SK-N-SH treated with all-trans-retinoic acid at 6 μM for 48 hours (cell line): Measurements from ENCODE around the gene TNFRSF25.

Experiments used
- ATAC-seq: fragments of 200-7000 bp; cut with Tn5 transposase; 3 replicates; pipeline ENCODE4 v1.9.1; 2020; ENCODE audit warnings: mild to moderate bottlenecking, moderate library complexity
- ARNTL ChIP-seq: fragments of 450-650 bp; formaldehyde crosslinking; IDR thresholded peaks from 2 replicates; pipeline ENCODE4 v1.5.0; 2020; ENCODE audit warnings: low read depth, mild to moderate bottlenecking, moderate library complexity, borderline replicate concordance
- BACH2 ChIP-seq: fragments of 250-450 bp; sonication (Bioruptor Pico); IDR thresholded peaks from 2 replicates; pipeline ENCODE4 v1.9.0; 2021; ENCODE audit warnings: mild to moderate bottlenecking, borderline replicate concordance
- CSDC2 ChIP-seq: fragments of 250-450 bp; sonication (Bioruptor Pico); IDR thresholded peaks from 2 replicates; pipeline ENCODE4 v1.5.0; 2020; ENCODE audit warnings: mild to moderate bottlenecking, moderate library complexity
- ESRRG ChIP-seq: fragments of 250-450 bp; sonication (Bioruptor Pico); IDR thresholded peaks from 2 replicates; pipeline ENCODE4 v1.6.1; 2021; ENCODE audit warnings: mild to moderate bottlenecking
- ISL1 ChIP-seq: fragments of 250-450 bp; sonication (Bioruptor Pico); IDR thresholded peaks from 2 replicates; pipeline ENCODE4 v2.1.2; 2022; ENCODE audit warnings: mild to moderate bottlenecking, moderate library complexity
- OSR1 ChIP-seq: fragments of 250-450 bp; sonication (Bioruptor Pico); IDR thresholded peaks from 2 replicates; pipeline ENCODE4 v1.8.0; 2022; ENCODE audit warnings: moderate library complexity, mild to moderate bottlenecking, inconsistent platforms
- PPARA ChIP-seq: fragments of 250-450 bp; sonication (Bioruptor Pico); IDR thresholded peaks from 2 replicates; pipeline ENCODE4 v1.5.0; 2020; ENCODE audit warnings: mild to moderate bottlenecking, borderline replicate concordance
- RARB ChIP-seq: fragments of 250-450 bp; sonication (Bioruptor Pico); IDR thresholded peaks from 2 replicates; pipeline ENCODE4 v1.8.0; 2021; ENCODE audit warnings: mild to moderate bottlenecking, moderate library complexity
- SNAI2 ChIP-seq: fragments of 250-450 bp; sonication (Bioruptor Pico); IDR thresholded peaks from 2 replicates; pipeline ENCODE4 v1.5.0; 2020; ENCODE audit warnings: mild to moderate bottlenecking, moderate library complexity
- TCF4 ChIP-seq: fragments of 250-450 bp; sonication (Bioruptor Pico); IDR thresholded peaks from 2 replicates; pipeline ENCODE4 v1.8.0; 2021; ENCODE audit warnings: mild to moderate bottlenecking, moderate library complexity, borderline replicate concordance
- TOX ChIP-seq: fragments of 250-450 bp; sonication (Bioruptor Pico); IDR thresholded peaks from 2 replicates; pipeline ENCODE4 v1.8.0; 2021; ENCODE audit warnings: mild to moderate bottlenecking, moderate library complexity, borderline replicate concordance
- ZC3H10 ChIP-seq: fragments of 250-450 bp; sonication (Bioruptor Pico); IDR thresholded peaks from 2 replicates; pipeline ENCODE4 v1.5.1; 2021; ENCODE audit warnings: mild to moderate bottlenecking, moderate library complexity
- ZFP3 ChIP-seq: fragments of 250-450 bp; sonication (Bioruptor Pico); IDR thresholded peaks from 2 replicates; pipeline ENCODE4 v1.5.0; 2020; ENCODE audit warnings: mild to moderate bottlenecking, moderate library complexity
- ZFP30 ChIP-seq: fragments of 450-650 bp; formaldehyde crosslinking; IDR thresholded peaks from 2 replicates; pipeline ENCODE4 v1.5.0; 2022; ENCODE audit warnings: mild to moderate bottlenecking, moderate library complexity
- ZNF565 ChIP-seq: fragments of 450-650 bp; formaldehyde crosslinking; conservative IDR thresholded peaks from 2 replicates; pipeline ENCODE4 v1.5.0; 2020; ENCODE audit warnings: low read depth, mild to moderate bottlenecking, moderate library complexity
- ZNF70 ChIP-seq: fragments of 450-650 bp; formaldehyde crosslinking; IDR thresholded peaks from 2 replicates; pipeline ENCODE4 v1.5.0; 2020; ENCODE audit warnings: mild to moderate bottlenecking, moderate library complexity
- ZNF8 ChIP-seq: fragments of 450-650 bp; formaldehyde crosslinking; IDR thresholded peaks from 2 replicates; pipeline ENCODE4 v1.5.0; 2020; ENCODE audit warnings: mild to moderate bottlenecking, moderate library complexity
- TF ChIP-seq, protein P1 (sequence below): fragments of 250-450 bp; sonication (Bioruptor Pico); IDR thresholded peaks from 2 replicates; pipeline ENCODE4 v1.8.0; 2020; ENCODE audit warnings: mild to moderate bottlenecking, moderate library complexity, borderline replicate concordance
- TF ChIP-seq, protein P2 (sequence below): fragments of 250-450 bp; sonication (Bioruptor Pico); IDR thresholded peaks from 2 replicates; pipeline ENCODE4 v1.5.1; 2021; ENCODE audit warnings: mild to moderate bottlenecking, moderate library complexity
- TF ChIP-seq, protein P3 (sequence below): fragments of 250-450 bp; sonication (Bioruptor Pico); IDR thresholded peaks from 2 replicates; pipeline ENCODE4 v1.5.1; 2020; ENCODE audit warnings: low read depth, mild to moderate bottlenecking, moderate library complexity

The TNFRSF25 gene

DNA sequence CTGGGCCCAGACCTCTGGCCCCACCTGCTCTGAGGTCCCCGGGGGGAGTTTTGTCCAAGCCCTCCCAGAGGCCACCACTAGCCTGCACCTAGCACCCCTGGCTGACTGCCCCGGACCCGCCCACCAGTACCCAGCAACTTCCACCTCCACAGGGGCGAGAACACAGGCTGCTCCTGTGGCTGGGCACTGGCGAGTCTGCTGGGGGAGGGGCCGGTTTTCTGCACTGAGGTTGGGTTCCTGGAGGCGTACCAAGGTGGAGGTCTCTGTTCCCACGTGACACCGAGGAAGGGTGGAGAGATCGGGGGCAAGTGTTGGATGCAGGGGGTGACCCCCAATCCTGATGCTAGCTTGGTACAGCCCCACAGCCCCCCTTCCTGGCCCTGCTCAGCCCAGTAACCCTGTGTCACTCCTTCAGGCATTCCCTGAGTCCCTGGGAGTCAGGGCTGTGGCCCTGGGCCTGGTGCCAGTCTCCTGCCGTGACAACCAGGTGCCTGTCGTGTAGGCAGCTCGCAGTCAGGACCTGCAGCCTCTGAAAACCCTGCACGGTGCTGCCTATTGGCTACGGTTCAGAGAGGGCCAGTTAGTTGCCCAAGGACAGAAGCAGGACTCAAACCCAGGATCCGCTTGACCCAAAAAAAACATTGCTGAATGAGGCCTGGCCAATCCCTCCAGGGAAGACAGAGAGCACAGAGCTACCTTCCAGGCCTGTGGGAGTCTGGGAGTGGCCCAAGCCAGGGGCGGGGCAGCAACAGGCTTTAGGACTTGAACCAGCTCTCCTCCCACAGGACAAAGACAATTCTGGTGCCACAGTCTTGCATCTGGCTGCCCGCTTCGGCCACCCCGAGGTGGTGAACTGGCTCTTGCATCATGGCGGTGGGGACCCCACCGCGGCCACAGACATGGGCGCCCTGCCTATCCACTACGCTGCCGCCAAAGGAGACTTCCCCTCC lies 38.3 kb downstream of the TNFRSF25 start:
- no peak for ATAC-seq
- no peak for TF ChIP-seq ISL1 (CRISPR knock-in tag)
- no peak for TF ChIP-seq ZFP30 (CRISPR knock-in tag)
- no peak for TF ChIP-seq TCF4 (CRISPR knock-in tag)
- TF ChIP-seq ZNF8 (CRISPR knock-in tag), result no peak
- no peak for TF ChIP-seq ARNTL (CRISPR knock-in tag)
- no peak for TF ChIP-seq OSR1 (CRISPR knock-in tag)
- TF ChIP-seq, protein P1, sequence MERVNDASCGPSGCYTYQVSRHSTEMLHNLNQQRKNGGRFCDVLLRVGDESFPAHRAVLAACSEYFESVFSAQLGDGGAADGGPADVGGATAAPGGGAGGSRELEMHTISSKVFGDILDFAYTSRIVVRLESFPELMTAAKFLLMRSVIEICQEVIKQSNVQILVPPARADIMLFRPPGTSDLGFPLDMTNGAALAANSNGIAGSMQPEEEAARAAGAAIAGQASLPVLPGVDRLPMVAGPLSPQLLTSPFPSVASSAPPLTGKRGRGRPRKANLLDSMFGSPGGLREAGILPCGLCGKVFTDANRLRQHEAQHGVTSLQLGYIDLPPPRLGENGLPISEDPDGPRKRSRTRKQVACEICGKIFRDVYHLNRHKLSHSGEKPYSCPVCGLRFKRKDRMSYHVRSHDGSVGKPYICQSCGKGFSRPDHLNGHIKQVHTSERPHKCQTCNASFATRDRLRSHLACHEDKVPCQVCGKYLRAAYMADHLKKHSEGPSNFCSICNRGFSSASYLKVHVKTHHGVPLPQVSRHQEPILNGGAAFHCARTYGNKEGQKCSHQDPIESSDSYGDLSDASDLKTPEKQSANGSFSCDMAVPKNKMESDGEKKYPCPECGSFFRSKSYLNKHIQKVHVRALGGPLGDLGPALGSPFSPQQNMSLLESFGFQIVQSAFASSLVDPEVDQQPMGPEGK, result no peak
- no peak for TF ChIP-seq CSDC2
- TF ChIP-seq ZNF70 (CRISPR knock-in tag), result no peak
- no peak for TF ChIP-seq BACH2
- no peak for TF ChIP-seq ZNF565 (CRISPR knock-in tag)
- TF ChIP-seq, protein P2, sequence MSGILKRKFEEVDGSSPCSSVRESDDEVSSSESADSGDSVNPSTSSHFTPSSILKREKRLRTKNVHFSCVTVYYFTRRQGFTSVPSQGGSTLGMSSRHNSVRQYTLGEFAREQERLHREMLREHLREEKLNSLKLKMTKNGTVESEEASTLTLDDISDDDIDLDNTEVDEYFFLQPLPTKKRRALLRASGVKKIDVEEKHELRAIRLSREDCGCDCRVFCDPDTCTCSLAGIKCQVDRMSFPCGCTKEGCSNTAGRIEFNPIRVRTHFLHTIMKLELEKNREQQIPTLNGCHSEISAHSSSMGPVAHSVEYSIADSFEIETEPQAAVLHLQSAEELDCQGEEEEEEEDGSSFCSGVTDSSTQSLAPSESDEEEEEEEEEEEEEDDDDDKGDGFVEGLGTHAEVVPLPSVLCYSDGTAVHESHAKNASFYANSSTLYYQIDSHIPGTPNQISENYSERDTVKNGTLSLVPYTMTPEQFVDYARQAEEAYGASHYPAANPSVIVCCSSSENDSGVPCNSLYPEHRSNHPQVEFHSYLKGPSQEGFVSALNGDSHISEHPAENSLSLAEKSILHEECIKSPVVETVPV (CRISPR knock-in tag), result no peak
- no peak for TF ChIP-seq PPARA
- no peak for TF ChIP-seq ZC3H10 (CRISPR knock-in tag)
- TF ChIP-seq TOX (CRISPR knock-in tag), result no peak
- no peak for TF ChIP-seq RARB
- TF ChIP-seq ESRRG (CRISPR knock-in tag), result no peak
- TF ChIP-seq SNAI2 (CRISPR knock-in tag), result no peak
- no peak for TF ChIP-seq ZFP3 (CRISPR knock-in tag)
- TF ChIP-seq, protein P3, sequence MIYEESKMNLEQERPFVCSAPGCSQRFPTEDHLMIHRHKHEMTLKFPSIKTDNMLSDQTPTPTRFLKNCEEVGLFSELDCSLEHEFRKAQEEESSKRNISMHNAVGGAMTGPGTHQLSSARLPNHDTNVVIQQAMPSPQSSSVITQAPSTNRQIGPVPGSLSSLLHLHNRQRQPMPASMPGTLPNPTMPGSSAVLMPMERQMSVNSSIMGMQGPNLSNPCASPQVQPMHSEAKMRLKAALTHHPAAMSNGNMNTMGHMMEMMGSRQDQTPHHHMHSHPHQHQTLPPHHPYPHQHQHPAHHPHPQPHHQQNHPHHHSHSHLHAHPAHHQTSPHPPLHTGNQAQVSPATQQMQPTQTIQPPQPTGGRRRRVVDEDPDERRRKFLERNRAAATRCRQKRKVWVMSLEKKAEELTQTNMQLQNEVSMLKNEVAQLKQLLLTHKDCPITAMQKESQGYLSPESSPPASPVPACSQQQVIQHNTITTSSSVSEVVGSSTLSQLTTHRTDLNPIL (CRISPR knock-in tag), result no peak

DNA sequence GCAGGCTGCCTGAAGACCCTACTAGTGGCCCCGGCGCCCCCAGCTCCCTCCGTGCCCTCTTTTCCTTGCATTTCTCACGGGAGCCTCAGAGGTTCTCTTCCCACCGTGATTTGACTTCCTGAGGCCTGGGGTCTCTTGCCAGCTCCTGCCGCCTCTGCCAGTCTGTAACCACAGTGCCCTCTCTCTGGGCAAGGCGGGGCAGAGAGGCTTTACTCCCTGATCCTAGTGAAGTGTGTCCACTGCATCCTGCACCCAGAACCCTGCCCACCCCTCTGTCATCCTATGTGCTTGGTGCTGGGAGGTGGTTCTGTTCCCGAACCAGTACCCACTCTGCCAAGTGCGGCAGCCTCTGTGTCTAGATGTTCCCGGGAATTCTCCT lies 39.0 kb downstream of the TNFRSF25 start:
- no peak for ATAC-seq
- TF ChIP-seq ZFP30 (CRISPR knock-in tag) (no peak), PPARA (no peak), ZFP3 (CRISPR knock-in tag) (no peak), CSDC2 (no peak), SNAI2 (CRISPR knock-in tag) (no peak), TCF4 (CRISPR knock-in tag) (no peak), BACH2 (no peak), OSR1 (CRISPR knock-in tag) (no peak)

DNA sequence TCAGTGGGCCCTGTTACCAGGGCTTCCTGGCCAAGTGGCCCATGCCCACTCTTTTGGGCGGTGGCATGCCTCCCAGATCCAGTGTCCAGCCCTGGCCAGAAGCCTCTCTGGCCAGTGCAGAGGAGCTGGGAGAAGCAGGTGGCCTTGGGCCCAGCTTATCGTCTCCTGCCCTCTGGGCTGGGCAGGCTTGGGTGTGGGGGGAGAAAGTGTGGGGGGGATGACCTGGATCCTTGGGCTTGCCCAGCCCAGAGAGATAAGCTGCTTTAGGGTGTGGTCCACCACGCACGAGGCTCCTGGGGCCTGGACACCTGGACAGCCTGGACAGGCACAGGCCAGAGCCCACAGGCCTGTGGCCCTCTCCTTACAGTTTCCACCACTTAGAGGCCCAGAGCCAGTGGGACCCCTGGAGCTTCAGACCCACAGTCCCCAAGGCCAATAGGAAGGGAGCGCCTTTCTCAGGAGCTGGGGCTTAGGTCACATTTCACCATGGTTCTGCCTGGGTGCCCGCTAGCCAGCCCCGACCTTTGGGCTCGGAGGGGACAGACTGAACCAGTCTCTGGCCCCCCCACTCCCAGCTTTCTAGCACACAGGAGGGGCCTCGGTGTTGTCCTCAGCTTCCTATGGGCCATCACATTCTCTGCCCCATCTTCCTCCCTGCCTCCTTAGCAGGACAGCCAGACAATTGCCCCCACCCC lies 39.5 kb downstream of the TNFRSF25 start:
- ATAC-seq, result no peak
- no peak for TF ChIP-seq OSR1 (CRISPR knock-in tag)
- TF ChIP-seq, all 23 proteins: peak for 0

DNA sequence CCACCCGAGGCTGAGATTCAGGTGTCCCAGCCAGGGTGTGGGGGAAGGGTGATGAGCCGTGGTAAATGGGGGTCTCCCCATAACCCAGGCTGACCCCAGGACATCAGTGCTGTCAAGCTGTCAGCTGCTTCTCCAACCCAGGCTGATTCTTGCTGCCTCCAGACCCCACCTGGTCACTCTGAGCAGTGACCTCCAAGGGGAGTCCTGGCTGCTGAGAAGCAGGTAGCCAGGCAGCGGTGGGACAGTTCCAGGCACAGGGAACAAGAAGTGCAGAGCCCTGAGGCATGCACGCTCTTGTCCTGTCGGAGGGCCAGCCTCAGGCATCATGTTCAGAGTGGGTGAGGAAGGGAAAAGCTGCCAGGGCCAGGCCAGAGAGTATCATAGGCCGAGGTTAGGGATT lies 40.3 kb downstream of the TNFRSF25 start:
- TF ChIP-seq, protein P1, result no peak
- no peak for TF ChIP-seq SNAI2 (CRISPR knock-in tag)
- TF ChIP-seq ISL1 (CRISPR knock-in tag), result no peak
- TF ChIP-seq ZNF8 (CRISPR knock-in tag), result no peak
- no peak for TF ChIP-seq ARNTL (CRISPR knock-in tag)
- ATAC-seq, result no peak
